DND-41 (cell line): ENCODE measurements around the gene RBM39.

Experiments
- CTCF ChIP-seq: IDR thresholded peaks from 2 replicates; pipeline ENCODE4 v1.5.1; 2012; ENCODE audit warnings: borderline replicate concordance, low read length, moderate library complexity, mild to moderate bottlenecking; ENCODE audit not compliant: poor library complexity, severe bottlenecking; ENCODE audit errors: extremely low read depth
- EZH2 ChIP-seq: IDR thresholded peaks from 3 replicates; pipeline ENCODE4 v1.6.1; 2012; ENCODE audit warnings: borderline replicate concordance, low read depth, mild to moderate bottlenecking, moderate library complexity, low read length, inconsistent platforms; ENCODE audit not compliant: severe bottlenecking

- TF ChIP-seq CTCF (no peak), EZH2 (no peak)
Measured at GRCh38 chr20:35674921-35675320, 67.1 kb downstream of the RBM39 start.
